Gastroesophageal sphincter (tissue), 4 donors: ENCODE results near the gene CACNA2D3. TPM values are rescaled to one million over a fixed set of nuclear protein-coding genes. Genes with fewer than 3 reads are reported as not detected.

Experiments
- ATAC-seq: fragments of 150-250 bp; one replicate; pipeline ENCODE4 v1.9.1; 2016; ENCODE audit warnings: mild to moderate bottlenecking, moderate library complexity
- H3K27ac ChIP-seq, 4 donors: fragments of 200-600 bp; sonication (generic) in 3 of 4; 1 replicate in 3 of 4; 2 replicates in 1 of 4; pipeline ENCODE4 v1.5.1; 2016 to 2019
- H3K27me3 ChIP-seq: fragments of 200-600 bp; sonication (generic); one replicate; pipeline ENCODE4 v1.5.1; 2019
- H3K36me3 ChIP-seq, 2 donors: fragments of 200-600 bp; sonication (generic); one replicate each; pipeline ENCODE4 v1.5.1; 2019; ENCODE audit warnings: control low read depth in 1 of 2
- H3K4me1 ChIP-seq, 3 donors: fragments of 200-600 bp; sonication (generic); 1 replicate in 2 of 3; 2 replicates in 1 of 3; pipeline ENCODE4 v1.5.1; 2016 to 2019; ENCODE audit warnings: control low read depth in 2 of 3
- H3K4me3 ChIP-seq, 2 donors: fragments of 200-600 bp; sonication (generic); one replicate each; pipeline ENCODE4 v1.5.1; 2019; ENCODE audit warnings: mild to moderate bottlenecking in 1 of 2, moderate library complexity in 1 of 2
- H3K9me3 ChIP-seq, 3 donors: fragments of 200-600 bp; sonication (generic); one replicate each; pipeline ENCODE4 v1.5.1; 2017 to 2019; ENCODE audit warnings: control low read depth in 2 of 3
- CTCF ChIP-seq, 4 experiments: fragments of 200-600 bp in 2 of 4; fragments of 450-650 bp in 2 of 4; sonication (generic) in 1 of 4; IDR thresholded peaks; one replicate each; pipeline ENCODE4 v1.5.1; 2017 to 2019; ENCODE audit warnings: antibody characterized with exemption in 4 of 4, mild to moderate bottlenecking in 2 of 4, moderate library complexity in 2 of 4
- EP300 ChIP-seq: sonication (generic); formaldehyde crosslinking; IDR thresholded peaks from one replicate; pipeline ENCODE4 v1.6.1; 2017; ENCODE audit warnings: antibody characterized with exemption, mild to moderate bottlenecking
- POLR2A ChIP-seq, 2 donors: fragments of 450-650 bp; IDR thresholded peaks; one replicate each; pipeline ENCODE4 v1.6.1; 2017; ENCODE audit warnings: antibody characterized with exemption in 2 of 2, mild to moderate bottlenecking in 2 of 2, moderate library complexity in 1 of 2
- POLR2AphosphoS5 ChIP-seq: sonication (generic); formaldehyde crosslinking; IDR thresholded peaks from one replicate; pipeline ENCODE4 v1.6.1; 2017; ENCODE audit warnings: antibody characterized with exemption
- whole genome bisulfite sequencing, 2 donors: methylation state at CpG; one replicate each; pipeline ENCODE4 v1.1.5; 2018; ENCODE audit warnings: low coverage in 1 of 2; 5-methylcytosine and 5-hydroxymethylcytosine counted together
- total RNA-seq, 4 donors: library from RNA; depleted of rRNA; stranded (reverse); fragments of >200 nt; gene quantifications; one replicate each; pipeline ENCODE4 v1.1.0, GENCODE V29; 2016

The CACNA2D3 gene
- total RNA-seq, 4 donors from 2014 or later: 0.94 to 6.5 (median 3.5) TPM

- TF ChIP-seq POLR2AphosphoS5 (no peak), POLR2A (IDR thresholded peaks at IDR 0.05) (no peak), CTCF (IDR thresholded peaks at IDR 0.05) (no peak), EP300 (no peak)
- Histone ChIP-seq H3K4me1 (no peaks in the 10 kb centered on the region), H3K27ac (no peak overlapping the region), H3K36me3 (no peaks in the 10 kb centered on the region), H3K9me3 (no peaks in the 10 kb centered on the region), H3K27me3 (no peaks in the 10 kb centered on the region), H3K4me3 (no peak overlapping the region)
- 22 to 68% methylated on average over 3 to 4 of the region's 4 CpGs for WGBS, 2 donors
- ATAC-seq: no peak
These were observed 254.7 kb downstream of the CACNA2D3 start for GRCh38 chr3:54376939-54377578.

- Histone ChIP-seq H3K4me1 (no peaks in the 10 kb centered on the region), H3K27ac (no peak overlapping the region), H3K36me3 (no peaks in the 10 kb centered on the region), H3K4me3 (no peak overlapping the region), H3K27me3 (no peaks in the 10 kb centered on the region), H3K9me3 (no peaks in the 10 kb centered on the region)
- ATAC-seq: no peak
- 76 to 80% methylated on average over 1 to 3 of the region's 5 CpGs for WGBS, 2 donors
- TF ChIP-seq POLR2A (IDR thresholded peaks at IDR 0.05): no peak
- no peak for TF ChIP-seq EP300
- TF ChIP-seq CTCF (IDR thresholded peaks at IDR 0.05): no peak
- no peak for TF ChIP-seq POLR2AphosphoS5
These were observed 255.8 kb downstream of the CACNA2D3 start for GRCh38 chr3:54378184-54378583.

- H3K4me3 ChIP-seq: no peak overlapping the region
- no peaks in the 10 kb centered on the region for H3K27me3 ChIP-seq
- H3K9me3 ChIP-seq: no peaks in the 10 kb centered on the region
- H3K27ac ChIP-seq: no peak overlapping the region
- 67 to 100% methylated on average over 1 of the region's 1 CpG for WGBS, 2 donors
- no peak for ATAC-seq
- H3K4me1 ChIP-seq: no peaks in the 10 kb centered on the region
- TF ChIP-seq CTCF (IDR thresholded peaks at IDR 0.05) (no peak), POLR2A (IDR thresholded peaks at IDR 0.05) (no peak), POLR2AphosphoS5 (no peak), EP300 (no peak)
- no peaks in the 10 kb centered on the region for H3K36me3 ChIP-seq
These were observed 261.9 kb downstream of the CACNA2D3 start for GRCh38 chr3:54384279-54384678.

GRCh38 chr3:54390582-54390981 is 268.2 kb downstream of the CACNA2D3 start:
- Histone ChIP-seq H3K27me3 (no peaks in the 10 kb centered on the region), H3K27ac (no peak overlapping the region), H3K4me1 (no peaks in the 10 kb centered on the region), H3K36me3 (no peaks in the 10 kb centered on the region), H3K9me3 (no peaks in the 10 kb centered on the region), H3K4me3 (no peak overlapping the region)
- ATAC-seq: no peak
- 53 to 66% methylated on average over 2 of the region's 2 CpGs for WGBS, 2 donors
- TF ChIP-seq POLR2A (IDR thresholded peaks at IDR 0.05) (no peak), EP300 (no peak), POLR2AphosphoS5 (no peak), CTCF (IDR thresholded peaks at IDR 0.05) (no peak)

- TF ChIP-seq POLR2A (IDR thresholded peaks at IDR 0.05) (no peak), EP300 (no peak), CTCF (IDR thresholded peaks at IDR 0.05) (no peak), POLR2AphosphoS5 (no peak)
- no peaks in the 10 kb centered on the region for H3K36me3 ChIP-seq
- no peak overlapping the region for H3K4me3 ChIP-seq
- no peaks in the 10 kb centered on the region for H3K9me3 ChIP-seq
- 80% methylated on average over 4 of the region's 7 CpGs; no CpG with 5 or more reads in 1 of the 2 donors for WGBS, 2 donors
- H3K4me1 ChIP-seq: no peaks in the 10 kb centered on the region
- H3K27me3 ChIP-seq: no peaks in the 10 kb centered on the region
- no peak overlapping the region for H3K27ac ChIP-seq
- no peak for ATAC-seq
These were observed 270.8 kb downstream of the CACNA2D3 start for GRCh38 chr3:54393150-54393549.
